ENCODE data around the gene C22orf23. TPM values are rescaled to one million over a fixed set of nuclear protein-coding genes. Genes with fewer than 3 reads are reported as not detected.

Gene C22orf23
- polyA plus RNA-seq, 1 donor (not counting 4 experiments of a cell fraction or from before 2014, with no cell fraction given): not detected

DNA sequence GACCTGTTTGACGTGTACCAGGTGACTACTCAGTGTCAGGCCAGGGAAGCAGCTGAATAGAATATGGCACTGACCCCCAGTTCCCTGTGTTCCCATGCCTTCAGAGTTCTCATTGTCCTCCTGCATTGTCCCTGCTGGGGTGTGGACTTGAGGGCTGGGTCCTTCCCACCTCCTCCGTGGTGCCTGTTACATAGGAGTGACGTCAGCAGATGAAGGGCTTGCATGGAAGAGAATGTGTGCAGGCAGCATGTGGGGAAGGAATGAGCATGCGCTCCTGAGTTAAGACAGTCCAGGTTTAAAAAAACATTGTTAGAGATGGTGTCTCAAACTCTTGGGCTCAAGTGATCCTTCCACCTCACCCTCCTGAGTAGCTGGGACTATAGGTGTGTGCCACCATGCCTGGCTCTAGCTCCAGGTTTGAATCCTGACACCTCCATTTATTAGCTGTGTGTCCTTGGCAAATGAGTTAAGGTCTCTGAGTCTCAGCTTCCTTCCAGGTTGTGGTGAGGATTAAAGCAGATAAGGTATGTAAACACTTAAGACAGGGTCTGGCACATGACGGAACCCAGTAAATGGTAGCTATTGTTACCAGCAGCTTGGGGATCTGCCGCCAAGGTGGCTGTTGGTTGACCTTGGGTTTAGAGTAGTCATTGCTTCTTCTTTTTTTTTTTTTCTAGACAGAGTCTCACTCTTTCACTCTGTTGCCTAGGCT, 38.5 kb upstream of the C22orf23 start:
- no peak for TF ChIP-seq CTCF (optimal IDR thresholded peaks at IDR 0.05 in 1 of 3, IDR thresholded peaks at IDR 0.05 in 1 of 3, conservative IDR thresholded peaks at IDR 0.05 in 1 of 3; ENCODE audit: extremely low read depth in 1 of 3, insufficient read depth in 2 of 3, low read length in 3 of 3)
- no peak for TF ChIP-seq EZH2 (IDR thresholded peaks at IDR 0.05; ENCODE audit: low read length)
- Histone ChIP-seq H2AFZ (ENCODE audit: control insufficient read depth, low read length) (no peak overlapping the region), H3K9me1 (ENCODE audit: control insufficient read depth, extremely low read depth, insufficient read depth, low read length) (no peaks in the 10 kb centered on the region), H3K4me2 (ENCODE audit: control insufficient read depth, extremely low read depth, insufficient read depth, low read depth, low read length) (no peak overlapping the region), H3K9me3 (ENCODE audit: control insufficient read depth, low read depth, low read length) (no peaks in the 10 kb centered on the region), H3K9ac (ENCODE audit: control insufficient read depth, extremely low read depth, insufficient read depth, low read length) (no peak overlapping the region), H3K4me3 (ENCODE audit: control insufficient read depth in 2 of 3, extremely low read depth in 1 of 3, insufficient read depth in 2 of 3, low read depth in 1 of 3, low read length in 3 of 3) (no peak overlapping the region), H3K4me1 (ENCODE audit: control insufficient read depth, extremely low read depth, insufficient read depth, low read length) (peaks cover 8% of the 10 kb centered on the region), H3K27me3 (ENCODE audit: control insufficient read depth, extremely low read depth, insufficient read depth, low read length) (no peaks in the 10 kb centered on the region), H3K79me2 (ENCODE audit: control insufficient read depth, insufficient read depth, low read length) (no peaks in the 10 kb centered on the region), H4K20me1 (ENCODE audit: control insufficient read depth, extremely low read depth, insufficient read depth, low read length) (no peaks in the 10 kb centered on the region), H3K36me3 (ENCODE audit: control insufficient read depth in 2 of 2, extremely low read depth in 1 of 2, insufficient read depth in 2 of 2, low read length in 2 of 2) (no peaks in the 10 kb centered on the region), H3K27ac (ENCODE audit: control insufficient read depth, insufficient read depth, low read length) (no peak overlapping the region)
- FAIRE-seq (no peak), DNase-seq (ENCODE audit: low read depth, low spot score) (no peak)
- dilution Hi-C loops (cut with MboI; ENCODE audit: extremely low pct_ligation_motif_present, low sequenced_read_pairs): no loop called here

DNA sequence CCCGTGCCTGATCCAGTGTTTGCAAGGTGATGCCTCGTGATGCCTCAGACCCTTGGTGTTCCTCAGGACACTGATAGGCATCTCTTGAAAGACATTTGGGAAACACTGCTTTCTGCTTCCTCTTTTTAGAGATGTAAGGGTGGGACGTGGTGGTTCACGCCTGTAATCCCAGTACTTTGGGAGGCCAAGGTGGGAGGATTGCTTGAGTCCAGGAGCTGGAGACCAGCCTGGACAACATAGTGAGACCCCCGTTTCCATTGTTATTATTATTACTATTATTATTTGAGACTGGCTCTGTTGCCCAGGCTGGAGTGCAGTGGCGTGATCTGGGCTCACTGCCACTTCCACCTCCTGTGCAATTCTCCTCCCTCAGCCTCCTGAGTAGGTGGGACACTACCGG, 37.5 kb upstream of the C22orf23 start:
- H3K4me3 ChIP-seq (ENCODE audit: control insufficient read depth in 2 of 3, extremely low read depth in 1 of 3, insufficient read depth in 2 of 3, low read depth in 1 of 3, low read length in 3 of 3): no peak overlapping the region
- no peaks in the 10 kb centered on the region for H3K27me3 ChIP-seq (ENCODE audit: control insufficient read depth, extremely low read depth, insufficient read depth, low read length)
- H3K79me2 ChIP-seq (ENCODE audit: control insufficient read depth, insufficient read depth, low read length): no peaks in the 10 kb centered on the region
- peaks cover under 1% of the 10 kb centered on the region for H3K4me1 ChIP-seq (ENCODE audit: control insufficient read depth, extremely low read depth, insufficient read depth, low read length)
- H3K9ac ChIP-seq (ENCODE audit: control insufficient read depth, extremely low read depth, insufficient read depth, low read length): no peak overlapping the region
- H3K9me1 ChIP-seq (ENCODE audit: control insufficient read depth, extremely low read depth, insufficient read depth, low read length): no peaks in the 10 kb centered on the region
- no peaks in the 10 kb centered on the region for H4K20me1 ChIP-seq (ENCODE audit: control insufficient read depth, extremely low read depth, insufficient read depth, low read length)
- H3K27ac ChIP-seq (ENCODE audit: control insufficient read depth, insufficient read depth, low read length): no peak overlapping the region
- no peak for FAIRE-seq
- no peaks in the 10 kb centered on the region for H3K36me3 ChIP-seq (ENCODE audit: control insufficient read depth in 2 of 2, extremely low read depth in 1 of 2, insufficient read depth in 2 of 2, low read length in 2 of 2)
- DNase-seq (ENCODE audit: low read depth, low spot score): no peak
- no peak overlapping the region for H2AFZ ChIP-seq (ENCODE audit: control insufficient read depth, low read length)
- no peak overlapping the region for H3K4me2 ChIP-seq (ENCODE audit: control insufficient read depth, extremely low read depth, insufficient read depth, low read depth, low read length)
- no peaks in the 10 kb centered on the region for H3K9me3 ChIP-seq (ENCODE audit: control insufficient read depth, low read depth, low read length)
- no peak for TF ChIP-seq EZH2 (IDR thresholded peaks at IDR 0.05; ENCODE audit: low read length)
- TF ChIP-seq CTCF (optimal IDR thresholded peaks at IDR 0.05 in 1 of 3, IDR thresholded peaks at IDR 0.05 in 1 of 3, conservative IDR thresholded peaks at IDR 0.05 in 1 of 3; ENCODE audit: extremely low read depth in 1 of 3, insufficient read depth in 2 of 3, low read length in 3 of 3): no peak
- dilution Hi-C loops (cut with MboI; ENCODE audit: extremely low pct_ligation_motif_present, low sequenced_read_pairs): no loop called here
